Mucosa of descending colon (tissue), 3 donors: ENCODE measurements around the gene INSR. TPM values are rescaled to one million over a fixed set of nuclear protein-coding genes. Genes with fewer than 3 reads are reported as not detected.

Source experiments
- ATAC-seq: fragments of 200-7000 bp; cut with Tn5 transposase; one replicate; pipeline ENCODE4 v1.9.1; 2020; ENCODE audit warnings: mild to moderate bottlenecking, moderate library complexity
- DNase-seq, 3 donors: peaks; one replicate each; pipeline ENCODE4 v3.0.0-alpha.2; 2020
- H3K36me3 ChIP-seq: fragments of 200-600 bp; one replicate; pipeline ENCODE4 v1.8.0; 2021; ENCODE audit warnings: low read depth, mild to moderate bottlenecking
- H3K4me1 ChIP-seq: fragments of 200-600 bp; one replicate; pipeline ENCODE4 v1.8.0; 2021; ENCODE audit warnings: low read depth, mild to moderate bottlenecking
- H3K4me3 ChIP-seq: fragments of 200-600 bp; one replicate; pipeline ENCODE4 v1.8.0; 2021; ENCODE audit warnings: mild to moderate bottlenecking
- H3K9me3 ChIP-seq: fragments of 200-600 bp; one replicate; pipeline ENCODE4 v1.8.0; 2021; ENCODE audit warnings: mild to moderate bottlenecking
- intact Hi-C, 2 donors: fragments of 100-400 bp; cut with DNase I in 1 of 2; cut with micrococcal nuclease in 1 of 2; formaldehyde crosslinking; loops; one replicate each; pipeline versions ENCODE4 v1.11.0 to v1.11.1; 2022; cut with DNase I, micrococcal nuclease
- total RNA-seq, 3 donors: library from RNA; stranded (reverse); fragmentation: NEBNext Ultra II Directional in 2 of 3; extraction: Animal tissue kit (Norgen Biotek cat#: 25700) in 2 of 3; gene quantifications; one replicate each; pipeline versions ENCODE4 v1.2.1 to v1.2.4, GENCODE V29; 2021 to 2023
- TF ChIP-seq, protein P1 (sequence below): fragments of 200-600 bp; IDR thresholded peaks from one replicate; pipeline ENCODE4 v1.8.0; 2022; ENCODE audit warnings: antibody characterized with exemption, mild to moderate bottlenecking
- donor health status: DM: no; HTN: no; CAD: no; lungs with moderate emphysema.
- donor health status: DM: no; HTN: no; CAD: no.
- donor health status: DM: no; HTN: yes; CAD: no.

Gene INSR
- total RNA-seq, 3 donors from 2014 or later: 74.9 to 109 (median 91.2) TPM

DNA sequence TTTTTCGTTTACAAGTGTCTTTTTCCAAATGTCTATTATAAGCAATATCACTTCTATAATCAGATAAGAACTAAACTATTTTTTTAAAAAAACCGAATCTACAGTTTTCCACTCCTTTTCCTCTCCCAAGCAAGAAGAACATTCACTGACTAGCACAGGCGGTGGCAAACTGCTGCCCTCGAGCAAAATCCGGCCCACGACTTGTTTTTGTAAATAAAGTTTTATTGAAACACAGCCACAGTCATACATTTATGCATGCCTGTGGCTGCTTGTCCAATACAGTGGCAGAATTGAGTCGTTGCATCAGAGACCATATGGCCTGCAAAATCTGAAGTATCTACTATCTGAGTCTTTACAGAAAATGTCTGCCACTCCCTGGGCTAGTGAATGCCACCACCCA, 27.4 kb downstream of the INSR start:
- ATAC-seq (no peak), DNase-seq (no peak)
- intact Hi-C loops: no loop called here
- Histone ChIP-seq H3K9me3 (no peaks in the 10 kb centered on the region), H3K4me1 (peaks cover 18% of the 10 kb centered on the region), H3K36me3 (no peaks in the 10 kb centered on the region), H3K4me3 (no peak overlapping the region)
- TF ChIP-seq, protein P1, sequence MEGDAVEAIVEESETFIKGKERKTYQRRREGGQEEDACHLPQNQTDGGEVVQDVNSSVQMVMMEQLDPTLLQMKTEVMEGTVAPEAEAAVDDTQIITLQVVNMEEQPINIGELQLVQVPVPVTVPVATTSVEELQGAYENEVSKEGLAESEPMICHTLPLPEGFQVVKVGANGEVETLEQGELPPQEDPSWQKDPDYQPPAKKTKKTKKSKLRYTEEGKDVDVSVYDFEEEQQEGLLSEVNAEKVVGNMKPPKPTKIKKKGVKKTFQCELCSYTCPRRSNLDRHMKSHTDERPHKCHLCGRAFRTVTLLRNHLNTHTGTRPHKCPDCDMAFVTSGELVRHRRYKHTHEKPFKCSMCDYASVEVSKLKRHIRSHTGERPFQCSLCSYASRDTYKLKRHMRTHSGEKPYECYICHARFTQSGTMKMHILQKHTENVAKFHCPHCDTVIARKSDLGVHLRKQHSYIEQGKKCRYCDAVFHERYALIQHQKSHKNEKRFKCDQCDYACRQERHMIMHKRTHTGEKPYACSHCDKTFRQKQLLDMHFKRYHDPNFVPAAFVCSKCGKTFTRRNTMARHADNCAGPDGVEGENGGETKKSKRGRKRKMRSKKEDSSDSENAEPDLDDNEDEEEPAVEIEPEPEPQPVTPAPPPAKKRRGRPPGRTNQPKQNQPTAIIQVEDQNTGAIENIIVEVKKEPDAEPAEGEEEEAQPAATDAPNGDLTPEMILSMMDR: no peak

DNA sequence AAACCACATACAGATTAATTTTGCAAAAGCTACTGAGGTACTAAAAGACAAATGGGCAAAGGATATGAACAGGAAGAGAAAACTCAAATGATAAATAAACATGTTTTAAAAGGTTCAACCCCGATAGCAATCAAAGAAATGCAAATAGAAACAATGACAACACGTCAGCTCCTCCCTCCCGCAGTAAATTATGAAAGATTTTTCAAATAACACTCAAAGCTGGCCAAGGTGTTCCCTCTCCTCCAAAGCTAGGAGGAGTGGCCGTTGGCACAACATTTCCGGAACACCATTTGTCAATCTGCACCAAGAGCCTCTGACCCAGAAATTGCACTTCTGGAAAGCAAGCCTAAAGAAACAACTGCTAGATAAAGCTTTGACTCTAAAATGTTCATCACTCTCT, 28.3 kb downstream of the INSR start:
- Histone ChIP-seq H3K9me3 (no peaks in the 10 kb centered on the region), H3K36me3 (no peaks in the 10 kb centered on the region), H3K4me1 (peaks cover 18% of the 10 kb centered on the region), H3K4me3 (no peak overlapping the region)
- ATAC-seq (peak; percentile 85), DNase-seq (peak in 1 of 3 donors; percentile 56)
- intact Hi-C loops: no loop called here
- TF ChIP-seq, protein P1: no peak

DNA sequence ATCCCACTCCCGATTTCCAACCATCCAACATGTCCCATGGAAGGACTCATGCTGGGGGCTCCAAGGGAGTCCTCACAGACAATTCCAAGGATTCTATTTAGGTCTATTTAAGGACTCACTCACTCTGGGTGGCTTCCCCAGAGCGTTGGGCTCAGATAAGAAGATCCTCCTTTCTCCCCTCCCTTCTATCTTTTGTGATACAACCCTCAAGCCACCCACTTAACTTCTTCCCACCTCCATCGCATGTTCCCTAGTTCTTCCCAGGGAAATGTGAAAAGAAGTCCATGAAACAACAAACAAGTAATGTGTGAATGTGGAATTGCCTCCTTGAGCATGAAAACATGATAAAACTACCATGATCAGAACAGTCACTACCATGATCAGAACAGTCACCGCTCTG, 29.4 kb downstream of the INSR start:
- Histone ChIP-seq H3K4me3 (no peak overlapping the region), H3K4me1 (peaks cover 18% of the 10 kb centered on the region), H3K9me3 (no peaks in the 10 kb centered on the region), H3K36me3 (no peaks in the 10 kb centered on the region)
- ATAC-seq (no peak), DNase-seq (no peak)
- TF ChIP-seq, protein P1: no peak
- intact Hi-C loops: no loop called here

DNA sequence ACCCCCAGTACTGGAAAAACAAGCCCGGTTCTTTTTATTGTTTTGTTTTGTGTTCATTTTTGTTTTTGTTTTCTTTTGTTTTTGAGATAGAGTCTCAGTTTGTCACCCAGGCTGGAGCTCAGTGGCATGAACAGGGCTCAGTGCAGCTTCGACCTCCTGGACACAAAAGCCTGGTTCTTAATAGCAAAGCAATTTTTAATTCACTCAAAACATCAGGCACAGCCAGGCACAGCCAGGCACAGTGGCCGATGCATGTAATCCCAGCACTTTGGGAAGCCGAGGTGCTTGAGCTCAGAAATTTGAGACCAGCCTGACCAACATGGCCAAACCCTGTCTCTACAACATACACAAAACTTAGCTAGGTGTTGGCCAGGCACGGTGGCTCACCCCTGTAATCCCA, 30.7 kb downstream of the INSR start:
- ATAC-seq (no peak), DNase-seq (peak in 1 of 3 donors; percentile 16)
- TF ChIP-seq, protein P1: no peak
- H3K9me3 ChIP-seq: no peaks in the 10 kb centered on the region
- H3K36me3 ChIP-seq: no peaks in the 10 kb centered on the region
- H3K4me3 ChIP-seq: no peak overlapping the region
- peaks cover 17% of the 10 kb centered on the region for H3K4me1 ChIP-seq
- intact Hi-C loops: no loop called here

DNA sequence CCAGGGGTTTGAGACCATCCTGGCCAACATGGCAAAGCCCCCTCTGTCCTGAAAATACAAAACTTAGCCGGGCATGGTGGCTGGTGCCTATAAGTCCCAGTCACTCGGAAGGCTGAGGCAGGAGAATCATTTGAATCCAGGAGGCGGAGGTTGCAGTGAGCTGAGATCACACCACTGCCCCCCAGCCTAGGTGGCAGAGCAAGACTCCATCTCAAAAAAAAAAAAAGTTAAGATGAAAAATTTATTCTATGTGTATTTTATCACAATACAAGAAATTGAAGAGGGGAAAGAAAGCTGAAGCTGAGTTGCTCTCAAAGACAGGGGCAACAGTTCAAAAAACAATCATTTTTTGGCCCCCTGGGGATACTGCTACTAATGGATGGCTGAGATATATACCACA, 31.1 kb downstream of the INSR start:
- intact Hi-C loops: no loop called here
- DNase-seq (peak in 1 of 3 donors; percentile 0), ATAC-seq (no peak)
- H3K9me3 ChIP-seq: no peaks in the 10 kb centered on the region
- H3K36me3 ChIP-seq: no peaks in the 10 kb centered on the region
- H3K4me3 ChIP-seq: no peak overlapping the region
- TF ChIP-seq, protein P1: no peak
- H3K4me1 ChIP-seq: peaks cover 13% of the 10 kb centered on the region

DNA sequence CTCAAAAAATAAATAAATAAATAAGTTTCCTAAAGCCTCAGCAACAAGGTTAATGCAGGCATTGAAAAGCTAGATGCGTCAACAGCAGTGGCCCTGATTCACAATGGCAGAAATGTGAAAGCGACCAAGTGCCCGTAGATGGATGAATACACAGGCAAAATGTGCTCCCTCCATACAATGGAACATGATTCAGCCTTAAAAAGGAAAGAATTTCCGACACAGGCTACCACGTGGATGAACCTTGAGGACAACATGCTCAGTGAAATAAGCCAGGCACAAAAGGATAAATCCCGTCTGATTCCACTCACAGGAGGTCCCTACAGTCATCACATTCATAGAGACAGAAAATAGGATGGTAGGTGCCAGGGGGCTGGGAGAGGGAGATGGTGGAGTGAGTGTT, 31.7 kb downstream of the INSR start:
- ATAC-seq (no peak), DNase-seq (no peak)
- intact Hi-C loops: no loop called here
- Histone ChIP-seq H3K4me1 (peaks cover 7% of the 10 kb centered on the region), H3K36me3 (no peaks in the 10 kb centered on the region), H3K9me3 (no peaks in the 10 kb centered on the region), H3K4me3 (no peak overlapping the region)
- TF ChIP-seq, protein P1: no peak
